ENCODE data around the gene SLC39A11. TPM values are rescaled to one million over a fixed set of nuclear protein-coding genes. Genes with fewer than 3 reads are reported as not detected.

SLC39A11 gene
- total and polyA plus RNA-seq, 4 donors: 9.3 to 49.3 (median 24.7) TPM

DNA sequence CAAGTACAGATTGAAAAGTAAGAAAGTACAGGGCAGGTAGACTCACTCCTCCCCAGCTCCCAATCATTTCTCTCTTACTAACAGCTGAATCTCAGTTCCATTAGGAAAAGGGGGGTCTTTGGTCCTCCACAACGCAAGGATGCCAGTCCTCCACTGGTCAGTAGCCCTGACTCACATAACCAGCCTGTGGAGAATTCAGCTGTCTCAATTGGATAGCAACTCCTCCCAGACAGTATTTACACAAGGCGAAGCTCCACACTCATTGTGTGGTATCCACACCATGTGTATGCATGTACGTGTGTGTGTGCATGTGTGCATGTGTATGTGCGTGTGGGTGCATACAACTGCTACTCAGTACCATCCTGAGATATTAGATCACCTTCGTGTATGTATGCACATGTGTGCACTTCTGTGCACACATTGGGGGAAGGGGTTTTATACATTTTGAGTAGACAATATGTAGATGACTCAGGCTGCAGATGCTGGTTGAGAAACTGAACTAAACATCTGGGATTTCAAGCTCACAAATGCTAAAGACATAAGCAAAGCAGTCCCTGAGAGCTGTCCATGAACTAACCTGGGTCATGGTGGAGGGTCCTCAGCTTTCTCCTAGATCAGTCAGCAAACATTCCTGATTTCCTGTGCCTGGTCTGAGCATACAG, 240.1 kb downstream of the SLC39A11 start:
- no peaks in the 10 kb centered on the region for H3K27me3 ChIP-seq (ENCODE audit: control insufficient read depth in 3 of 3, insufficient read depth in 3 of 3, low read length in 2 of 3)
- H3K36me3 ChIP-seq (ENCODE audit: control insufficient read depth in 4 of 4, insufficient read depth in 4 of 4, low read length in 4 of 4): peaks cover 0 to 6% (median 0%) of the 10 kb centered on the region in 4 donors
- H3K9ac ChIP-seq (ENCODE audit: insufficient read depth in 1 of 2, low read length in 2 of 2): no peak overlapping the region
- no peak overlapping the region for H3K27ac ChIP-seq (ENCODE audit: low read depth in 1 of 2, low read length in 1 of 2)
- no peak overlapping the region for H3K4me3 ChIP-seq
- DNase-seq (no peak), ATAC-seq (ENCODE audit: insufficient read depth, low FRiP score) (no peak)
- H3K9me3 ChIP-seq (ENCODE audit: control insufficient read depth in 4 of 4, insufficient read depth in 3 of 4, low read length in 3 of 4): no peaks in the 10 kb centered on the region
- TF ChIP-seq, protein P1, sequence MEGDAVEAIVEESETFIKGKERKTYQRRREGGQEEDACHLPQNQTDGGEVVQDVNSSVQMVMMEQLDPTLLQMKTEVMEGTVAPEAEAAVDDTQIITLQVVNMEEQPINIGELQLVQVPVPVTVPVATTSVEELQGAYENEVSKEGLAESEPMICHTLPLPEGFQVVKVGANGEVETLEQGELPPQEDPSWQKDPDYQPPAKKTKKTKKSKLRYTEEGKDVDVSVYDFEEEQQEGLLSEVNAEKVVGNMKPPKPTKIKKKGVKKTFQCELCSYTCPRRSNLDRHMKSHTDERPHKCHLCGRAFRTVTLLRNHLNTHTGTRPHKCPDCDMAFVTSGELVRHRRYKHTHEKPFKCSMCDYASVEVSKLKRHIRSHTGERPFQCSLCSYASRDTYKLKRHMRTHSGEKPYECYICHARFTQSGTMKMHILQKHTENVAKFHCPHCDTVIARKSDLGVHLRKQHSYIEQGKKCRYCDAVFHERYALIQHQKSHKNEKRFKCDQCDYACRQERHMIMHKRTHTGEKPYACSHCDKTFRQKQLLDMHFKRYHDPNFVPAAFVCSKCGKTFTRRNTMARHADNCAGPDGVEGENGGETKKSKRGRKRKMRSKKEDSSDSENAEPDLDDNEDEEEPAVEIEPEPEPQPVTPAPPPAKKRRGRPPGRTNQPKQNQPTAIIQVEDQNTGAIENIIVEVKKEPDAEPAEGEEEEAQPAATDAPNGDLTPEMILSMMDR (IDR thresholded peaks at IDR 0.05; ENCODE audit: control extremely low read depth, extremely low read depth): no peak
- H3K4me1 ChIP-seq (ENCODE audit: control insufficient read depth in 5 of 5, insufficient read depth in 5 of 5, low read length in 5 of 5): no peaks in the 10 kb centered on the region
- 85 to 86% methylated on average over 5 of the region's 5 CpGs for WGBS, 2 donors

DNA sequence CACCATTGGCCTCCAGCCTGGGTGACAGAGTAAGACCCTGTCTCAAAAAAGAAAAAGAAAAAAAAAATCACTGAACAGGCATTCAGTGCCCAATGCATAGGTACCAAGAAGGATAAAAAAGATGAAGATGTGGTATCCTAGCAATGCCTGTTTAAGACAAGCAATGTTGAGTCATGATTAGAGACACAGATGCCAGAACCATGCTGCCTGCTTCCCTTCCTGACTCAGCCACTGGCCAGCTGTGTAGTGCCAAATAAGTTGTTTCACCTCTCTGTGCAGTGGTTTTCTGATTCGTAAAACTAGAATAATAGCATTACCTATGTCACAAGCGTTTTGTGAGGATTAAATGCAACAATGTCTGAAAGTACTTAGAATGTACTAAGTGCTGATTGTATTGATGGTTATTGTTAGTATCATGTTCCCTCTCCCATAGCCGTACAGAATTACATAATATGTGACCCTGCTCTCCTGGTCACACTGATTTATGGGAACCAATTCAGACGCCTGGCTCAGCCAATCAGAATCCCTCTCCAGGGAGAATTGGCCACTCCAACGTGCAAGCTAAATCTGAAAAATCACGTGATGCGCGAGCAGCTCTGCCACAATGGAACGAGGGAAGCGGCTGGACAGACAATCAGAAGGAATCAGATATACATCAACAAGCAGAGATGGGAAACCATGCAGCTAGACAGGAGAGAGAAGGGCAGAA, 241.9 kb downstream of the SLC39A11 start:
- 92 to 93% methylated on average over 10 of the region's 10 CpGs for WGBS, 2 donors
- ATAC-seq (ENCODE audit: insufficient read depth, low FRiP score) (no peak), DNase-seq (no peak)
- TF ChIP-seq, protein P1 (IDR thresholded peaks at IDR 0.05; ENCODE audit: control extremely low read depth, extremely low read depth): no peak
- Histone ChIP-seq H3K27ac (ENCODE audit: low read depth in 1 of 2, low read length in 1 of 2) (no peak overlapping the region), H3K27me3 (ENCODE audit: control insufficient read depth in 3 of 3, insufficient read depth in 3 of 3, low read length in 2 of 3) (no peaks in the 10 kb centered on the region), H3K9ac (ENCODE audit: insufficient read depth in 1 of 2, low read length in 2 of 2) (no peak overlapping the region), H3K4me3 (no peak overlapping the region), H3K4me1 (ENCODE audit: control insufficient read depth in 5 of 5, insufficient read depth in 5 of 5, low read length in 5 of 5) (no peaks in the 10 kb centered on the region), H3K9me3 (ENCODE audit: control insufficient read depth in 4 of 4, insufficient read depth in 3 of 4, low read length in 3 of 4) (no peaks in the 10 kb centered on the region), H3K36me3 (ENCODE audit: control insufficient read depth in 4 of 4, insufficient read depth in 4 of 4, low read length in 4 of 4) (peaks cover 0 to 6% (median 0%) of the 10 kb centered on the region in 4 donors)

DNA sequence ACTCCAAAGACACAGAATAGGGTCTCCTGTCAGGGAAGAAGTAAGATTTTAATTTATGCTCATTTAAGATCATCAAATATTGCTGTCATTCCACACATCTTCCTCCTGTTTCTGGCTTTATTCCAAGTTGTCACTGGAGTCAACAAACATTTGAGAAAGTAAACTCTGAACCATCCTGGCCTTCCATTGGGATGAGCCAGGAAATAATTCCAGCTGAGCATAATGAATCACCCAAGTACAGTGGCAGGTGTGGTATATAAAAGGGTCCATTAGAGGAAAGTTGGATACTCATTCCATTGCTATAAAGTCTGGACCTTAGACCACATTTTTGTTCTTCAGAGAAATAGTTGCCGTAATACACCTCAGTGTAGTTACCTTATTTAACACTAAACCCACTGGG, 246.1 kb downstream of the SLC39A11 start:
- Histone ChIP-seq H3K36me3 (ENCODE audit: control insufficient read depth in 4 of 4, insufficient read depth in 4 of 4, low read length in 4 of 4) (peaks cover 0 to 2% (median 0%) of the 10 kb centered on the region in 4 donors), H3K4me1 (ENCODE audit: control insufficient read depth in 5 of 5, insufficient read depth in 5 of 5, low read length in 5 of 5) (no peaks in the 10 kb centered on the region), H3K27ac (ENCODE audit: low read depth in 1 of 2, low read length in 1 of 2) (no peak overlapping the region), H3K9ac (ENCODE audit: insufficient read depth in 1 of 2, low read length in 2 of 2) (no peak overlapping the region), H3K27me3 (ENCODE audit: control insufficient read depth in 3 of 3, insufficient read depth in 3 of 3, low read length in 2 of 3) (no peaks in the 10 kb centered on the region), H3K9me3 (ENCODE audit: control insufficient read depth in 4 of 4, insufficient read depth in 3 of 4, low read length in 3 of 4) (no peaks in the 10 kb centered on the region), H3K4me3 (no peak overlapping the region)
- TF ChIP-seq, protein P1 (IDR thresholded peaks at IDR 0.05; ENCODE audit: control extremely low read depth, extremely low read depth): no peak
- DNase-seq (no peak), ATAC-seq (ENCODE audit: insufficient read depth, low FRiP score) (no peak)
- WGBS, 2 donors: 97 to 100% methylated on average over 1 of the region's 1 CpG

All from lung (tissue), 12 donors.